Ovary (tissue), 9 donors: Measurements from ENCODE around the gene TTC39A. TPM values are rescaled to one million over a fixed set of nuclear protein-coding genes. Genes with fewer than 3 reads are reported as not detected.

ENCODE experiments used
- DNase-seq, 5 donors: peaks; one replicate each; pipeline ENCODE4 v3.0.0-alpha.2; 2019 to 2020
- H3K27ac ChIP-seq, 2 donors: fragments of 200-600 bp; one replicate each; pipeline versions ENCODE4 v1.5.1 to v1.8.0; 2019 to 2022
- H3K27me3 ChIP-seq: fragments of 200-600 bp; one replicate; pipeline ENCODE4 v1.8.0; 2022
- H3K36me3 ChIP-seq: fragments of 200-600 bp; sonication (generic); one replicate; pipeline ENCODE4 v1.5.1; 2019
- H3K4me1 ChIP-seq: one replicate; pipeline ENCODE4 v1.8.1; 2013; ENCODE audit warnings: mild to moderate bottlenecking, moderate library complexity; ENCODE audit not compliant: insufficient read depth
- H3K4me3 ChIP-seq: fragments of 200-600 bp; sonication (generic); one replicate; pipeline ENCODE4 v1.5.1; 2017
- H3K9me3 ChIP-seq, 2 donors: fragments of 200-600 bp in 1 of 2; sonication (generic) in 1 of 2; one replicate each; pipeline versions ENCODE4 v1.5.1 to v1.8.1; 2013 to 2019; ENCODE audit warnings: mild to moderate bottlenecking in 1 of 2, moderate library complexity in 1 of 2
- EP300 ChIP-seq: sonication (generic); formaldehyde crosslinking; IDR thresholded peaks from one replicate; pipeline ENCODE4 v1.6.1; 2017; ENCODE audit warnings: antibody characterized with exemption
- POLR2A ChIP-seq: fragments of 450-650 bp; IDR thresholded peaks from one replicate; pipeline ENCODE4 v1.6.1; 2017; ENCODE audit warnings: antibody characterized with exemption, mild to moderate bottlenecking, moderate library complexity
- WGBS, 3 donors: extraction: QIAGEN DNeasy Blood & Tissue Kit in 1 of 3; methylation state at CpG; one replicate each; pipeline versions ENCODE4 v1.1.5 to v1.1.7; 2013 to 2017; 5-methylcytosine and 5-hydroxymethylcytosine counted together
- intact Hi-C, 4 donors: fragments of 100-400 bp; cut with DNase I; formaldehyde crosslinking; loops; one replicate each; pipeline versions ENCODE4 v1.11.0 to v1.15.1; 2022 to 2023
- polyA plus RNA-seq, 2 donors: library from polyadenylated mRNA; stranded (reverse); fragments of 200-250 nt in 1 of 2; fragments of 350-450 nt in 1 of 2; fragmentation: Illumina TruSeq in 1 of 2; extraction: RNeasy Lipid Tissue Mini Kit (QIAGEN cat#74804) in 1 of 2; gene quantifications; one replicate each; pipeline ENCODE4 v1.2.3, GENCODE V29; 2013 to 2014
- total RNA-seq, 7 donors: library from RNA; depleted of rRNA in 2 of 7; stranded (reverse); fragments of >200 nt in 2 of 7; fragmentation: NEBNext Ultra II Directional in 3 of 7; extraction: Animal tissue kit (Norgen Biotek cat#: 25700) in 3 of 7; gene quantifications; one replicate each; pipeline versions ENCODE4 v1.1.0 to v1.2.4, GENCODE V29; 2016 to 2023
- TF ChIP-seq, protein P1 (sequence below), 3 donors: fragments of 450-650 bp in 2 of 3; fragments of 200-600 bp in 1 of 3; IDR thresholded peaks; one replicate each; pipeline versions ENCODE4 v1.5.1 to v1.8.0; 2016 to 2022; ENCODE audit warnings: antibody characterized with exemption in 3 of 3, mild to moderate bottlenecking in 1 of 3
- donor health status: DM: no; HTN: no; CAD: no; lungs with moderate emphysema.
- donor health status: DM: no; HTN: no; CAD: no.
- donor health status: Bipolar disorder and iron deficiency.
- donor health status: DM: yes; HTN: yes; CAD: no.
- donor health status: DM: no; HTN: no; CAD: no.
- donor health status: DM: yes; HTN: yes; CAD: no.

Gene TTC39A
- total and polyA plus RNA-seq, 9 donors, result 0.28 to 10.7 (median 0.62) TPM

DNA sequence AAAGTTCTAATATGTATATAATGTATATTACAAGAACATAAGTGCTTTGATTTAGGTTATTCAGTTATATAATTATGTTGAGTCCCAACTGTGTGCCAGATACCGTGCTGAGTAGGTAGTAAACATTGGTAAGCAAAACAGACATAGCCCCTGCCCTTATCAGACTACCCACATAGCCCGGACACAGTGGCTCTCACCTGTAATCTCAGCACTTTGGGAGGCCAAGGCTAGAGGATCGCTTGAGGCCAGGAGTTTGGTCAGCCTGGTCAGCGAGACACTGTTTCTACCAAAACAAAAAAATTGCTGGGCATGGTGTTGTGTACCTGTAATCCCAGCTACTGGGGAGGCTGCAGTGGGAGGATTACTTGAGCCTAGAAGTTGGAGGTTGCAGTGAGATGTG, 63.6 kb downstream of the TTC39A start:
- H3K36me3 ChIP-seq, result no peaks in the 10 kb centered on the region

DNA sequence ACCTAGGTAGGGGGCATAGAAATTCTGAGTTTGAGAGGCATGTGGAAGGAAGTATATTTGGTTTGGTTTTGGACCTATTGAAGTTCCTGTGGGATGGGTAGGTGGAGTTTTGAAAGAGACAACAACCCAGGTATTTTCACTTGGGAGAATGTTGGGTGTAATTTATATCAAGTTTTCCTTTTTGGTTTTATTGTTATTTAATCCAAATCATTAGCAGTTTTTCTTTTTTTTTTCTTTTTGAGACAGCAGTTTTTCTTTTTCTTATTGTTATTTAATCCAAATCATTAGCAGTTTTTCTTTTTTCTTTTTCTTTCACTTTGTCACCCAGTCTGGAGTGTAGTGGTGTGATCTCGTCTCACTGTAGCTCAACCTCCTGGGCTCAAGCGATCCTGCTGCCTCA, 64.2 kb downstream of the TTC39A start:
- TF ChIP-seq POLR2A (no peak), EP300 (no peak)
- TF ChIP-seq, protein P1, sequence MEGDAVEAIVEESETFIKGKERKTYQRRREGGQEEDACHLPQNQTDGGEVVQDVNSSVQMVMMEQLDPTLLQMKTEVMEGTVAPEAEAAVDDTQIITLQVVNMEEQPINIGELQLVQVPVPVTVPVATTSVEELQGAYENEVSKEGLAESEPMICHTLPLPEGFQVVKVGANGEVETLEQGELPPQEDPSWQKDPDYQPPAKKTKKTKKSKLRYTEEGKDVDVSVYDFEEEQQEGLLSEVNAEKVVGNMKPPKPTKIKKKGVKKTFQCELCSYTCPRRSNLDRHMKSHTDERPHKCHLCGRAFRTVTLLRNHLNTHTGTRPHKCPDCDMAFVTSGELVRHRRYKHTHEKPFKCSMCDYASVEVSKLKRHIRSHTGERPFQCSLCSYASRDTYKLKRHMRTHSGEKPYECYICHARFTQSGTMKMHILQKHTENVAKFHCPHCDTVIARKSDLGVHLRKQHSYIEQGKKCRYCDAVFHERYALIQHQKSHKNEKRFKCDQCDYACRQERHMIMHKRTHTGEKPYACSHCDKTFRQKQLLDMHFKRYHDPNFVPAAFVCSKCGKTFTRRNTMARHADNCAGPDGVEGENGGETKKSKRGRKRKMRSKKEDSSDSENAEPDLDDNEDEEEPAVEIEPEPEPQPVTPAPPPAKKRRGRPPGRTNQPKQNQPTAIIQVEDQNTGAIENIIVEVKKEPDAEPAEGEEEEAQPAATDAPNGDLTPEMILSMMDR (IDR thresholded peaks at IDR 0.05), result no peak
- Histone ChIP-seq H3K4me1 (peaks cover 13% of the 10 kb centered on the region), H3K27ac (no peak overlapping the region), H3K9me3 (no peaks in the 10 kb centered on the region), H3K4me3 (no peak overlapping the region), H3K36me3 (no peaks in the 10 kb centered on the region), H3K27me3 (no peaks in the 10 kb centered on the region)
- DNase-seq, result no peak
- 98 to 100% (median 100%) methylated on average over 2 of the region's 2 CpGs for WGBS, 3 donors
- intact Hi-C loops, result no loop called here

More for the DNA sequence above, 63.6 kb downstream of the TTC39A start:
- 96 to 98% (median 97%) methylated on average over 4 of the region's 4 CpGs for WGBS, 3 donors
- Histone ChIP-seq H3K4me1 (peaks cover 10% of the 10 kb centered on the region), H3K27me3 (no peaks in the 10 kb centered on the region), H3K4me3 (no peak overlapping the region), H3K27ac (no peak overlapping the region), H3K9me3 (no peaks in the 10 kb centered on the region)
- no peak for DNase-seq
- intact Hi-C loops, result no loop called here
- TF ChIP-seq, protein P1 (IDR thresholded peaks at IDR 0.05), result no peak
- TF ChIP-seq EP300, result no peak
- TF ChIP-seq POLR2A, result no peak

DNA sequence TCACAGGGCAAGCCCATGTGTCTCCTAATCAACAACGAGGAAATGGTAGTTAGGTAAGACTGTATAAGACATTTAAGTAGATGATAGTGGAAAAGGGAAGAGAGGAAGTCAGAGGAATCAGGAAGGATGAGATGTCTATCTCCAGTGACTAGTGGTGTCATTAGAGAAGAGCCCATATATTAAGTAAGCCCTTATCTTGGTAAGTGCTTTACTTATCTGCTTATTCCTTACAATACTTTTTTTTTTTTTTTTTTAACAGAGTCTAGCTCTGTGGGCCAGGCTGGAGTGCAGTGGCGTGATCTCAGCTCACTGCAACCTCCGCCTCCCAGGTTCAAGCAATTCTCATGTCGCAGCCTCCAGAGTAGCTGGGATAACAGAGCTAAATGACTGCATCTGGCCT, 64.7 kb downstream of the TTC39A start:
- no peak overlapping the region for H3K4me3 ChIP-seq
- WGBS, 3 donors, result 85 to 93% (median 89%) methylated on average over 4 of the region's 4 CpGs
- no peak overlapping the region for H3K27ac ChIP-seq
- DNase-seq, result no peak
- no peaks in the 10 kb centered on the region for H3K36me3 ChIP-seq
- intact Hi-C loops, result no loop called here
- H3K4me1 ChIP-seq, result peaks cover 11% of the 10 kb centered on the region
- H3K27me3 ChIP-seq, result no peaks in the 10 kb centered on the region
- H3K9me3 ChIP-seq, result no peaks in the 10 kb centered on the region
- TF ChIP-seq EP300, result no peak
- TF ChIP-seq, protein P1 (IDR thresholded peaks at IDR 0.05), result no peak
- no peak for TF ChIP-seq POLR2A

DNA sequence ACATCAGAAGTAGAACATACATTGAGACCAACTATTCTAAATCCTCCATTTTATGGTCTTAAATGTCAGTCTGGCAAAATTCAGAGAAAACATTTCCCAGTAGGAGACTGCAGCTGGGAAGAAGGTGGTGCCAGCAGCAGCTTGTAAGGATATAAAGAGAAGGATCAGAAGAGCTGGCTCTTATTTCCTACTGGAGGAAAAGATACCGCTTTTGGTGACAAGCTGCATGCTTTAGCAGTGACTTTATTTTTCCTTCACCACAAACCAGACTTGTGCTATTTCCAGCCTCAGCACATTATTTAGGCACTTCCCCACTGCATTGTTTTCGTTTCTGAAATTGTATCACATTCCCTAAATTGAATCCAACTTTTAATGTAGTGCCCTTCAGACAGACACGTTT, 65.9 kb downstream of the TTC39A start:
- Histone ChIP-seq H3K27ac (no peak overlapping the region), H3K36me3 (no peaks in the 10 kb centered on the region), H3K4me3 (no peak overlapping the region), H3K27me3 (no peaks in the 10 kb centered on the region), H3K4me1 (peaks cover 10% of the 10 kb centered on the region), H3K9me3 (no peaks in the 10 kb centered on the region)
- TF ChIP-seq EP300 (no peak), POLR2A (no peak)
- TF ChIP-seq, protein P1 (IDR thresholded peaks at IDR 0.05), result no peak
- intact Hi-C loops, result no loop called here
- 9 to 11% (median 10%) methylated on average over 3 of the region's 3 CpGs for WGBS, 3 donors
- no peak for DNase-seq
